Peyer's patch (tissue), 4 donors: ENCODE measurements around the gene CDKN2D.

ENCODE experiments used
- CTCF ChIP-seq, 6 experiments: fragments of 450-650 bp in 4 of 6; fragments of 200-600 bp in 2 of 6; sonication (generic) in 1 of 6; IDR thresholded peaks; one replicate each; pipeline ENCODE4 v1.5.1; 2017 to 2019; ENCODE audit warnings: antibody characterized with exemption in 6 of 6, mild to moderate bottlenecking in 3 of 6, moderate library complexity in 1 of 6
- POLR2A ChIP-seq, 2 donors: fragments of 450-650 bp; IDR thresholded peaks; one replicate each; pipeline ENCODE4 v1.5.1; 2017; ENCODE audit warnings: antibody characterized with exemption in 2 of 2, mild to moderate bottlenecking in 2 of 2, moderate library complexity in 2 of 2

DNA sequence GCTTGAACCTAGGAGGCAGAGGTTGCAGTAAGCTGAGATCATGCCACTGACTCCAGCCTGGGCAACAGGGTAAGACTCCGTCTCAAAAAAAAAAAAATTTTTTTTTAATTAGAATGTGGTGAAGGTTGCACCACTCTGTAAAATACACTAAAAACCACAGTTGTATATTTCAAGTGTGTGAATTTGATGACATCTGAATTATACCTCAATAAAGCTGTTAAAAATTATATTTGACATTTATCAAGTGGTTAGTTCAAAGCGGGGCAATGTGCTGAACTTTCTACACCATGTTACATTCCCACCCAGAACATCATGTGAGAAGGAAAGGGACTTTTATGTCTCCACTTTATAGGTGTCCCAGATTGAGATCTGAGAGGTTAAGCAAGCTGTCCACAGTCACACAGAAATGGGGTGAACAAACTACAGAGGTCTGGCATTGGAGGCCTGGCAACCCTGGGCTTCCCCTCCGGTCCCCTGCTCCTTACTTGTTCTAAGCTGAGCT is 45.6 kb downstream of the CDKN2D start:
- no peak for TF ChIP-seq POLR2A (IDR thresholded peaks at IDR 0.05)
- TF ChIP-seq CTCF (IDR thresholded peaks at IDR 0.05), result no peak
